AG08396 (cell line): ENCODE results near the gene PIP4K2A.

Experiments
- DNase-seq: peaks from one replicate; pipeline ENCODE4 v3.0.0; 2012; ENCODE audit warnings: low spot score, mixed read lengths

PIP4K2A gene

DNA sequence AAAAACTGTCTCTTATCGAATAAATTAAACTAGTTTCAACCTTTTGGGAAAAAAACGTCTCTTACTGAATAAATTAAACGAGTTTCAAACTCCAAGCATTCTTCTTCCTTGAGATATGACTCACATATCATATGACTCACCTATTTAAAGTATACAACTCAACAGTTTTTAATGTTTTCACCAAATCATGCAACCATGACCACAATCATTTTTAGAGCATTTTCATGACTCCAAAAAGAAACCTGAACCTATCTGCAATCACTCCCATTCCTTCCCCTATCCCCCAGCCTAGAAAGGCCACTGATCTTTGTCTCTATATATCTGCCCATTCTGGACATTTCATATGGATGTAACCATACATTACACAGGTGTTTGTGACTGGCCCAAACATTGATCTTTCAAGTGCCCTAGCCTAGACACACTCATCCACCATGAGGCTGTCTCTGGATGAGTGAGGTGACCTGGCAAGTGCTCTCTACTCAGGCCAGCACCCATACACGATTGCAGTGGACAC is 115.3 kb downstream of the PIP4K2A start:
- peak; percentile 53 for DNase-seq

DNA sequence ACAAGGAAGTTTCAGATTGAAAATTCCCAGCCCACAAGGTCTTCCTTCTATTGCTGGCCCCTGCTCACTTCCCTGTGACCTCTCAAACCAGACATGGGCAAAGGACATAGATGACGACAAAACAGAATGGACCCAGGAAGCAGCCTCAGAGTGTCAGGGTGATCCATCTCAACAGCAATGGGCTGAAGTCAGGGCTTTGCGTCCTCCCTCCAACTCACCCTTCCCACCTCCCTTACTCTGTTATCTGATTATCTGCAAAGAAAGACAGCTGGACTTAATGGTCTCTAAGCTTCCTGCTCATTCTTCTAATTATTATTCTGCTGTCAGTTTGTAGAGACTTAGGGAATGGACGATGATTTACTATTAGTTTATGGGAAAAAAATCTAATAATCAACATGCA is 115.9 kb downstream of the PIP4K2A start:
- no peak for DNase-seq

DNA sequence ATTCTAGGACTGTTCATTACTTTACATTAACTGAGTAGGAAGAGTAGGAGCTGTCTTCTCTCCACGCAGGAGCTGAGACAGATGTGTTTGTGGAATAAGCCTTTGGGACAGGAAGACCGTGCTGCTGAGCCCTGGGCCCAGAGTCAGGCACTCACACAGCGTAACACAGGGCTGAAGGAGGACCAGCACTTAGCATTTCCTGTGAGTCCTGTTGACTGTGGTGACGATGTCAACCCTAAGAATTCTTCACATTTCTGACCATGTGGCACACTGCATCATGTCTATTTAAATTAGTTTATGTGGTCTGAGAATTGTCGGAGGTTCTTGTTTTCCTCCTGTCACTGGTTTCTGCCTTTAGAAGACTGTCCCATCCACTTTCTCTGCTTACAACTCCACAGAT is 117.2 kb downstream of the PIP4K2A start:
- peak; percentile 17 for DNase-seq

DNA sequence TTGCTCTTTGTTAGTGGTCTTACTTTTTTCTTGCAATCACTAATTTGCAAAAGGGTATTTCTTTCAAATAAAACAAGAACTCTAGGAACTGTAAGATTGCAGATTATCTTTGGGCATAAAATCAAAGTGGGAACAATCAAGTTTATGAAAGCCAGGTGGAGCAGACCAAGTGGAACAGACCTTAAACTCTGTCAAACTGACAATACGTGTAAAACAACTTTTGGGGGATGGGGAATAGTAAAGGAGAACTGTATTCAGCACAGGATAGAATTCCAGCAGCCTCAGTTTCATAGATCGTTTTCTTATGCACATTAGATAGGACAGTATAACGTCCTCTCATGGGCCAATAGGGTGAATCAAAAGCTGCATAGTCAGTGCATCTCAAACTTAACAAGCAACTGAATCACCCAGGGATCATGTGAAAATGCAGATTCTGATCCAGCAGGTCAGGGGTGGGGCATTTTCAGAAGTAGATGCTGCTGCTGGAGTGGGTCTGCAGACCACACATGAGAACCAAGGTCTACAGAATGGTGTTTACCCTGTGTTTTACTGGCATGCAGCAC is 120.7 kb downstream of the PIP4K2A start:
- no peak for DNase-seq

DNA sequence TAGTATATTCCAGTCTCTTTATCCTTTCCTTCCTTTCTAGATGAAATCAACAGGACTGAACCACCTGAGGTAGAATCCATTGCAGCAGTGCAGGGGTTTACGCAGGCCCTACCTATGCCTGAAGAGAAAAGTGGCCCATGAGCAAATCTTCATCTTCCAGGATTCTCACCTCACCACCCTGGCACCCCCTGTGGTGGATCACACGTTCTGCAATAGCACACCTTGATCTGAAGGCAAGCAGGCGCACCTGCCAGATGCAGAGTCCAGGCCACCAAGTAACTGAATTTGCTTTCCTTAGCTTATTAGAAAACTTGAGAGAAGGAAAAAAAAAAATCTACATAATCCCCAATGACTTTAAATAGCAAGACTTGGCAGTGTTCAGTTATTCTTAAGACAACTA is 121.4 kb downstream of the PIP4K2A start:
- no peak for DNase-seq

DNA sequence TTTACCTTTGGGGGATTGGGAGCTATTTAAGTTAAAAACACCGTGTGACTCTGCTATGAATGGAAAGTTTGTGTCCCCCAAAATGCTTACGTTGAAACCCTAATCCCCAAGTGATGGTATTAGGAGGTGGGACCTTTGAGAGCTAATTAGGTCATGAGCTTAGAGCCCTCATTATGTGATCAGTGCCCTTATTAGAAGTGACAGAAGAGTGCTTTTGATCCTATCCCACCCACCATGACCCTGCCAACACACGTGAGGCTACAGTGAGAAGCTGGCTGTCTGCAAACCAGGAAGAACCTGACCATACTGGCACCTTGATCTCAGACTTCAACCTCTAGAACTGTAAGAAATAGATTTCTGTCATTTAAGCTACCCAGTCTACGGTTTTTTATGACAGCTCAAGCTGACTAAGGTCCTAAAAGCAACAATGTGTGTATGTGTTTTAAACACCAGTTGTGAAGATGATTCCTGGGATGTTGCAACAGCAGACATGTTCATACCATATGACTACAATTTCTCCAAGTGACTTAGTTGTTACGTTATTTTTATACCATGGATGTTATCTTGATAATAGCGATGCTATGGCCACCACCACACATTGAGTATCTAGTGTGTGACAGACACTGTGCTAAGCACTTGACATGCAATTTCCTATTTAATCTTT is 124.4 kb downstream of the PIP4K2A start:
- DNase-seq, result no peak

DNA sequence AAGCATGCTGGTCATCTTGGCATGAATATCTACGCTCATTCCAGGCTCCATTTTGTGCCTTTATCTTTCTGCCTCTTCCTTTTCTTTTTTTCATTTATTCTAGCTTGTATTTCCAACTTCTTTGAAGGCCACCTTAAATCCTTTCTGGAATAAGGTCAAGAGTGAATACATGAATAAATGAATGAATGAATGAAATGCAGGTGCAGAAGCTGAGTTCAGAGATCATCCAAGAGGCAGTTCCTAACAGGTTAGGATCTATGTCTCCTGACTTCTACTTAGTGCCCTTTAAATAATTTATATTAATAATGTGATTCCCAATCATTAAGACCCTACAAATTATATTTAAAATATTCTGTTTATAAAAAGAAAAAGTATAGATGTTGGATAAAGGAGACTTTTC is 125.9 kb downstream of the PIP4K2A start:
- DNase-seq, result no peak

DNA sequence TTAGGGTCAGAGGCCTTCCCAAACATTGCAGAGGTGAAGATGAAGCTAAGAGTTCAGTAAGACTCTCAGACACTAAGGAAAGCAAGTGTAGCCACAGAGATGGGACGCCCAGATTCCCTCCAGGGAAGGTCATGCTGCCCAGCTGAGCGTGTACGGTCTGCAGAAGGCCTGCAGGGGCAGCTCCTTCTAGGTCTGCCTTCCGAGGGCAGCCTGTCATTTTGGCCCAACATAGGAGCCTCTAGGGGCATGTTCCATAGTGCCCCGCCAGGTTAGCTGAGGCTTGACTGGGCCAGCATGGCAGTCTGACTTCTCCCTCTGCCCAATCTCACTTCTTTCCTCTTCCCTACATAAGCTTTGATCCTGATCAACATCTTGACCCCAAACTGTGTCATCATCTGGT is 130.7 kb downstream of the PIP4K2A start:
- no peak for DNase-seq

DNA sequence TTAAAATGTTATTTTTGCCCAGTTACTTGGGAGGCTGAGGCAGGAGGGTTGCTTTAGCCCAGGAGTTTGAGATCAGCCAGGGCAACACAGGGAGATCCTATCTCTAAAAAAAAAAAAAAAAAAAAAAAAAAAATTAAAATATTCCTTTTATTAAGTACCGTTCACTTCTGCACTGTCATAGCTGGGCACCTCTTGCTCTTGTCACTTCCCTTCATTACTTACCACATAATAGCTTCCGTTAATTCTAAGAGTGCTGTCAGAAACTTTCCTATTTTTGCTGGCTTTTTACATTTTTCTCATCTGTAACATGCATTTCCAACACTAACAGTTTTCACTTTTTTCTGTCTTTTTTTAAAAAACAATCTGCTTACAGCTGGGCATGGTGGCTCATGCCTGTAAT is 132.9 kb downstream of the PIP4K2A start:
- DNase-seq, result no peak

DNA sequence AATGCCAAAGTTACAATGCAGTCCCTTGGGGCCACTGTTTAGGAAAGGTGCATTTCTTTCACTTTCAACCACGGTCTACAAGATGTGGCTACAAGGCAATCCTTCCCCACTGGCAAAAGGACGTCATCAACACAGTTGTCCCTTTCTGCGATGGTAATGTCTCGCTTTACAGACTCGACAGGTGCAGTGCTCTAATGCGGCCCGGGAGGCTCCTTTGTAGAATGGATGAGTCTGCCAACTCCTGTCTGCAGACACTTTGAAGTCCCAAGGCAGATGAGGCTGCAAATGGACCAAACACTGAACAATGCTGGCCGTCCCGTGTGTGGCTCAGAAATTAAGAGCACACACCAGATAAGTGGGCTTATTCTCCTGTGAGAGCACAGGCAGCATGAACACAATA is 133.7 kb downstream of the PIP4K2A start:
- no peak for DNase-seq

DNA sequence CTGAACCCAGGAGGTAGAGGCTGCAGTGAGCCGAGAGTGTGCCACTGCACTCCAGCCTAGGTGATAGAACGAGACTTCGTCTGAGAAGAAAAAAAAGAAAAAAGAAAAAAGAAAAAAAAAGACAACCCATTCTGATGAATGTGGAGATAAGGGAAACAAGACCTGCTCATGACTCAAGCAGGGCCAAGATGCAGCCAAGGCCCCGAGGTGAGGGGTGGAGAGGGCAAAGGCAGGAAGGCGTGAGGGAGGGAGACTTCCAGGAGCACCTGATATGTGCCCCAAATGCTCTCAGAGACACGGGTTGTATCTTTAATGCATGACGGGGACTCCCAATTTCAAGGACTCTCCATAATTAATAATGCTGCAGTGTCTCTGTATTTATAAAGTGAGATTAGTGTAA is 134.6 kb downstream of the PIP4K2A start:
- no peak for DNase-seq

DNA sequence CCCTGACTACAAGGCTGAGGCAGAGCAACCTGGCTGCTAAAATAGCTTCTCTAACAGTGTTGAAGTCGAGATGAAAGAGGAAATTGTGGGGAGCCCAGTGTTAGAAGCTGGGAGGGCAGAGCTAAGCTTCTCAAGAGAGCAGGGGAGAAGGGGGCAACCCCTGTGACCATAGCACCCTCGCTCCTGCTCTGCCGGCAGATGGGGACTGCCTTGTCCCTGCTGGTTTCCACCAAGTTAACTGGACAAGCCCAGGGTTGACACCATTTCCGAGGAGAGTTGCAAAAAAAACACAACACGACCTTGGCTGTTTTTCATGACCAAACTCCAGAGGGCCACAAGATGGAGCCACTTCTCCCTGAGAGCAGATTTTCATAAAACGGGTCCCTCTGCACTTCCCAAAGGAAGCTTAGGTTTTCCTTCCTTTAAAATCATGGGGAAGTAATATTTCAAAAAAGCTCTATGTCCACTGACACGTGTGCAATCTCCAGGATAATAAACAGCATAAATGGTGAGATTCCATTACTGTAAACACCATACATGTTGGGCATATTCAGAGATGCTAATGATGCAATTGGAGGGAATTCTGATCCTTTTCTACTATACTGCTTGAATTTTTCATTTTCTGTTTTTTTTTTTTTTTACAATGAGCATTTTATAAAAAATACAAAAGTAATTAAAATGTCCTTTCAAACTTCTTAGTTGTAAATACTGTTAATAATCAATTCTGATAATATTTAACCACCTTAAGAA is 140.4 kb downstream of the PIP4K2A start:
- peak; percentile 24 for DNase-seq

DNA sequence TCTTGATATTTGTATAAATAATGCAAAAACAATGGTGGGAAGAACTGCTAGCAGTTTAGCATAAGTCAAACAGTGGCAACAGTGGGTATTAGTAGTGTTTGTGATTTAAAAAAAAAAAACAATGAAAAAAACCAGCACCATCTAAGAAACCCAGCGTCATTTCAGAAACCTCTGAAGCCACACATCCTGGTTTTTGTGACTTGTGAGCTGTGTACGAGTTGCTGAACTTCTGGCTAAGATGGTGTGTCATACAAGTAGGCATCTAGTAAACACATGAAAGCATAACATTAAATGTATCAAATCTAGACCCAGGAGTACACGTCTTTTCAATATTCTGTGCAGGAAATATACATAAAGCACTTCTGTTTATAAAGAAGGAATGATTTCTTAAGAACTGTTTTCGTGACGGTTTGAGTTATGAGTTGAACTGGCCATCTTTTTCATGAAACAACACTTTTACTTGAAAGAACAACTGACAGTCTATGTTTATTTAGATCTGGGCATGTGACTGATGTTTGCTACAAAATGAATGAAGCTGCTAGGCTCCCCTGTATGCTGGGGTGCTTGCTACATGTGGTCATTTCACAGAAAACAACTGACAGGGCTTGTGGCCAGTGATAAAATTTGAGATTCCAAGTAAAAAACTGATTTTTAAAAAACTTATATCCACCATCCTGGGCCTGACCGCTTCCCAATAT is 143.5 kb downstream of the PIP4K2A start:
- DNase-seq, result no peak

DNA sequence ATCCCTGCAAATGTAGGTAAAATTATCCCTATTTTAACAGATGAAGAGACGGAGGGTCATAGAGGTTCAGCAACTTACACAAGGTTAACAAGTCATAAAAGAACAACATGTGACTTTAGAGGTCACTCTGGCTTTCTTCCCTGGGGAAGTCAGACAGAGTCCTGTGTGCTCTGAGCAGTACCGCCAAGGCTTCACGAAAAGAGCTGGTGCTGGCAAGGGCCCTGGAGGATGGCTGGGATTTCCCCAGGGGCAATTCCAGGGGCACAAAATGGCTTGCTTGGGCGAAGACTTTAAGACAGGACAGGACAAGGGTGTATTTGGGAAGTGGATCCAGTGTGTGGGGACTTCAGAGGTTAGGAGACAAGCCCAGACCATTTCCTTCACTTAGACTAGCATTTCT is 144.1 kb downstream of the PIP4K2A start:
- no peak for DNase-seq

DNA sequence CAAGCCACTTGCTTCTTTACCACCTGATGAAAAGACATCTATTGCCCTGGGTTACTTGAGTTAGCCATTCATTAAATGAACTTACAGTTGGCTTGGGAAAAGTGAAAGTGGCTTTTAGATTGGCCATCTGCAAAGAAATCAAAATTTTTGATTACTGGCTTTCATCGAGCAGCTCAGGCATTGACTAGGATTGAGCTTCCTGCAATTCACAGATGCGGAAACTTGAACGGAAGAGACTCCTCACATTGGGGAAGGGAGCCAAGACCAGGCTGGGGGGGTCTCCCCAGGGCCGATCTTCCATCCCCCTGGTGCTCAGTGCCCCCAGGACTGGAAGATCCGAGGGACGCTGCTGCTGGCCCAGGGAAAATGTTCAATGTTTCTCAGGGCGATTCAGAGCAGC is 145.4 kb downstream of the PIP4K2A start:
- DNase-seq, result no peak

DNA sequence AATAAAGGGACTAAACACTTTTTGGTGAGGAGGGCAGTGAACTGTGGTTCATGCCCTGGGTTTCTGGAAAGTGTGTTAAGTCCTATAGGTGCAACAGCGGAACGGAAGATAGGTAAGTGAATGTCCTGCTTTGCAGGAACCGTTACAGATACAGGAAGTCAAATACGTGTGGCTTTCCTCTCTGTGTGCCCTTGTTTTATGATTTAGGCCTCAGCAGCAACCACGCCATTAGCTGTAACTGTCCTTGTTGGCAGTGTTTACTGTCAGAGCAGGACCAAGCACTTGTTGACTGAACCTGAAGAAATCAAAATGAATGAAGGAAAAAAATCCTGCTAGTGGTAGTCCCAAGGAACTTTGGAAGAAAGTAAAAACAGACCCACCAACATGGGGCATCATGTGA is 150.3 kb downstream of the PIP4K2A start:
- DNase-seq, result no peak

DNA sequence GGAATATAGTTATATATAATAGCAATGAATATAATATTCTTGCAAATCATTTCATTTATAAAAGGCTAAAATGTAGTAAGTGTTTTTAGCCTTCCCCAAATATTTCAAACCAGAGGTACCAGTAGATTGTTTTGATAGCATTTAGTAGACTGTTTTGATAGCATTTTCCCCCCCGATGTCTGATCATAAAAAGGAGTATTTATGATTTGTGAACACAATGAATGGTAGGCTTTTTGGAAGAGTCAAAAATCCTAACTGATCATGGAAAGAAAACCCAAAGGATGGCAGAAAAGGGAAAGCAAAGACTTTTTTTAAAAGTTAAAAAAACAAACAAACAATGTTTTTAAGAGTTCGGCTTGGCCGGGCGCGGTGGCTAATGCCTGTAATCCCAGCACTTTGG is 152.5 kb downstream of the PIP4K2A start:
- DNase-seq, result no peak

DNA sequence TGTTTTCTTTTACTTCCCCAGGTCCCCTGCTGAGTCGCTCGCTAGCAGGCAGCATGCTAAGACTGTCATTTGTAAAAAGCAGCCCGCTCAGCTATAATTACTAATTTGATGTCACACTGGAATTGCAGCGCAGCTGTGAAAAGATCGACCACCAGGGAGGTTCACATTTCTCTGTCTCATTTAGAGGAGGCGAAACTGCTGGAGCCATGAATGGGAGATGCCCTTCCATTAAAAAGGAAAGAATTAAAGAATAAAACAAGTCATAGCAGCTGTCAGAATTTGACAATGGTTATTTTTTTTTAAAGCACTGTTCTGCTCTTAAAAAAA is 153.5 kb downstream of the PIP4K2A start:
- no peak for DNase-seq

DNA sequence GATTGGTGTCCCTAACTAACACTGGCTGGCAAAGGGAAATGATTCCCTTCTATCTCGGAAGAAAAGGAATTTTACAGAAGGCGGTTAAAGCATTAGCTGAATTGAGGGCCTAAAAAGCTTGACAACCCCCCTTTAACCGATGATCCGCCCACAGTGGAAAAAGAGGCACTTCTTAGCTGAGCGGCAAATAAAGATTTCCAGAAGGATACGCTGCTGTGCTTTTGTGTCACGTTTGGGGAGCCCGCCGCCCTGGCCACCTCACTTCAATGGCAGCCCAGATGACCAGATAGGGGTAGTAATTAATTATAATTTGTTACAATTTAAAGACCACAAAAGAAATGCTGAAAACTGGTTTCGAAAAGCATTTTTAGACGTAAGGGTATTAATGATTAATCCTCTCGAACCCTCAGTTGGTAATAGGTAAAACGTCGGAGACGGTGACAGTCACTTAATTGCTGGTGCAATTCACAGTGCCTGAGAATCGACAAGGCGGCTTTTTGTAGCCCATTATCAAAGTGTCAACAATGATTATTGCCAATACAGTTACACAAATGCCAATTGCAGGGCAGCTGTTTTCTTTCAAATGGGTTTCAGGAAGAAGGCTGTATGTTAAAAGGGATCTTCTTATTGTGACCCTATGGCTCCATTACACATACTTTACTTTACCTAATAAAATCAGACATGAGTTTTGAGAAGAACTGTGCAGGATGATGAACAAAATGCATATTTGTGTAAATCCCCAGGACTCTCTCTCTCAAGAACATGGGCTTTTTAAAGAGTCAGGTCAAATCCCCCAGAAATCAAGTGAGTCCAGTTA is 154.1 kb downstream of the PIP4K2A start:
- DNase-seq, result no peak

DNA sequence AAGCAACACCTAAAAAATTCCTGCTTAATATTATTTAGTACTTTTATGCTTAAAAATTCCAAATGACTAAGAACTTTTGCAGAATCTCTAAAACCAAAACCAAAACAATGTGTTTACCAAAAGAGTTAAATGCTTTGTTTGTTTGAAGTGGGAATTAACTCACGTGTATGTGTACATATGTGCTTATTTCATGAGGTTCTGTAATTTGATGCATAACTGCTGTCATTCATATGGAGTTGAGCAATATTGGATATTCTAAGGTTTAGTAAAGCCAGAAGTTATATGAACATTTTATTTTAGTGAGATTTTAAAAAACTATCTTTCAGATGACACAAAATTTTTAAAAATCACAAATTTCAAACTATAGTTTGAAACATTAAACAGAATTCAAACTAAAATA is 157.1 kb downstream of the PIP4K2A start:
- DNase-seq, result no peak

DNA sequence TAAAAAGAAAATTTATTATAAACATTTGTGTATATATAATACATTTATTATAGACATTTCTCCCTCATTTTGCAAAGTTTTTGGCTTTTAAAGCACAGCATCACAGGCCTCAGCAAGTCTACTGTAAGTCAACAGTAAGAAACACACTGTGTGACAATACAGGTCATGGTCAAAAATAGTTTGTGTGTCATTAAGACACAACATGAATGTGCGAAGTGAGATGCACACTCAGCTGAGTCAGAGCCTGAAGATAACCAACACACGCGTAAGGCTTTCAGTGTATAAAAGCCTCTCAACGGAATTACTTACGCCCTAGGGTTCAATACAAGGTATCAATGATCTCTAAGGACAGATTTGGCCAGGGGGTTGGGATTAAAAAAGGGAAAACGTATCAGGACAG is 157.6 kb downstream of the PIP4K2A start:
- DNase-seq, result no peak
